Measurements from ENCODE around the gene NR5A1. TPM values are rescaled to one million over a fixed set of nuclear protein-coding genes. Genes with fewer than 3 reads are reported as not detected.

NR5A1 gene
- polyA plus RNA-seq, 4 donors = 0.01 to 0.27 (median 0.16) TPM

GRCh38 chr9:124512806-124513204 is 5.6 kb upstream of the NR5A1 start:
- WGBS, 3 donors = 21 to 67% (median 31%) methylated on average over 8 to 9 of the region's 9 CpGs
- Histone ChIP-seq H3K27me3 (ENCODE audit: control insufficient read depth in 3 of 3, insufficient read depth in 3 of 3, low read length in 3 of 3) (peaks cover 0 to 10% (median 0%) of the 10 kb centered on the region in 3 donors), H3K27ac (ENCODE audit: low read depth in 1 of 3, low read length in 2 of 3) (no peak overlapping the region), H3K4me3 (ENCODE audit: low read depth in 1 of 3, low read length in 3 of 3) (no peak overlapping the region), H3K36me3 (ENCODE audit: control insufficient read depth in 3 of 3, insufficient read depth in 2 of 3, low read depth in 1 of 3, low read length in 3 of 3) (no peaks in the 10 kb centered on the region), H3K9me3 (ENCODE audit: control insufficient read depth in 2 of 2, insufficient read depth in 1 of 2, low read depth in 1 of 2, low read length in 1 of 2) (no peaks in the 10 kb centered on the region), H3K4me1 (ENCODE audit: control insufficient read depth in 3 of 3, insufficient read depth in 2 of 3, low read depth in 1 of 3, low read length in 2 of 3) (peaks cover 0 to 3% (median 0%) of the 10 kb centered on the region in 3 donors)
- DNase-seq (no peak), FAIRE-seq (no peak)

- Histone ChIP-seq H3K4me3 (ENCODE audit: low read depth in 1 of 3, low read length in 3 of 3) (no peak overlapping the region), H3K36me3 (ENCODE audit: control insufficient read depth in 3 of 3, insufficient read depth in 2 of 3, low read depth in 1 of 3, low read length in 3 of 3) (no peaks in the 10 kb centered on the region), H3K27me3 (ENCODE audit: control insufficient read depth in 3 of 3, insufficient read depth in 3 of 3, low read length in 3 of 3) (peaks cover 0 to 14% (median 0%) of the 10 kb centered on the region in 3 donors), H3K4me1 (ENCODE audit: control insufficient read depth in 3 of 3, insufficient read depth in 2 of 3, low read depth in 1 of 3, low read length in 2 of 3) (peaks cover 0 to 3% (median 0%) of the 10 kb centered on the region in 3 donors), H3K9me3 (ENCODE audit: control insufficient read depth in 2 of 2, insufficient read depth in 1 of 2, low read depth in 1 of 2, low read length in 1 of 2) (no peaks in the 10 kb centered on the region), H3K27ac (ENCODE audit: low read depth in 1 of 3, low read length in 2 of 3) (no peak overlapping the region)
- 23 to 42% (median 30%) methylated on average over 23 of the region's 23 CpGs for WGBS, 3 donors
- FAIRE-seq (no peak), DNase-seq (no peak)
These were observed 4.9 kb upstream of the NR5A1 start for GRCh38 chr9:124511891-124512805.

- H3K9me3 ChIP-seq (ENCODE audit: control insufficient read depth in 2 of 2, insufficient read depth in 1 of 2, low read depth in 1 of 2, low read length in 1 of 2) = no peaks in the 10 kb centered on the region
- H3K4me3 ChIP-seq (ENCODE audit: low read depth in 1 of 3, low read length in 3 of 3) = no peak overlapping the region
- DNase-seq (no peak), FAIRE-seq (no peak)
- H3K27ac ChIP-seq (ENCODE audit: low read depth in 1 of 3, low read length in 2 of 3) = no peak overlapping the region
- H3K27me3 ChIP-seq (ENCODE audit: control insufficient read depth in 3 of 3, insufficient read depth in 3 of 3, low read length in 3 of 3) = peaks cover 0 to 21% (median 0%) of the 10 kb centered on the region in 3 donors
- WGBS, 3 donors = 58 to 77% (median 69%) methylated on average over 6 of the region's 6 CpGs
- no peaks in the 10 kb centered on the region for H3K36me3 ChIP-seq (ENCODE audit: control insufficient read depth in 3 of 3, insufficient read depth in 2 of 3, low read depth in 1 of 3, low read length in 3 of 3)
- H3K4me1 ChIP-seq (ENCODE audit: control insufficient read depth in 3 of 3, insufficient read depth in 2 of 3, low read depth in 1 of 3, low read length in 2 of 3) = peaks cover 0 to 3% (median 0%) of the 10 kb centered on the region in 3 donors
These were observed 4.2 kb upstream of the NR5A1 start for GRCh38 chr9:124511426-124511840.

GRCh38 chr9:124510650-124511425 is 3.6 kb upstream of the NR5A1 start:
- no peak overlapping the region for H3K27ac ChIP-seq (ENCODE audit: low read depth in 1 of 3, low read length in 2 of 3)
- 71 to 78% (median 73%) methylated on average over 9 of the region's 9 CpGs for WGBS, 3 donors
- H3K9me3 ChIP-seq (ENCODE audit: control insufficient read depth in 2 of 2, insufficient read depth in 1 of 2, low read depth in 1 of 2, low read length in 1 of 2) = no peaks in the 10 kb centered on the region
- H3K36me3 ChIP-seq (ENCODE audit: control insufficient read depth in 3 of 3, insufficient read depth in 2 of 3, low read depth in 1 of 3, low read length in 3 of 3) = no peaks in the 10 kb centered on the region
- peaks cover 0 to 27% (median 4%) of the 10 kb centered on the region in 3 donors for H3K27me3 ChIP-seq (ENCODE audit: control insufficient read depth in 3 of 3, insufficient read depth in 3 of 3, low read length in 3 of 3)
- H3K4me1 ChIP-seq (ENCODE audit: control insufficient read depth in 3 of 3, insufficient read depth in 2 of 3, low read depth in 1 of 3, low read length in 2 of 3) = peaks cover 0 to 3% (median 0%) of the 10 kb centered on the region in 3 donors
- DNase-seq (no peak), FAIRE-seq (no peak)
- no peak overlapping the region for H3K4me3 ChIP-seq (ENCODE audit: low read depth in 1 of 3, low read length in 3 of 3)

GRCh38 chr9:124507880-124508423 is 753 bp upstream of the NR5A1 start:
- no peak overlapping the region for H3K27ac ChIP-seq (ENCODE audit: low read depth in 1 of 3, low read length in 2 of 3)
- 80 to 88% (median 85%) methylated on average over 11 of the region's 11 CpGs for WGBS, 3 donors
- H3K36me3 ChIP-seq (ENCODE audit: control insufficient read depth in 3 of 3, insufficient read depth in 2 of 3, low read depth in 1 of 3, low read length in 3 of 3) = no peaks in the 10 kb centered on the region
- no peak overlapping the region for H3K4me3 ChIP-seq (ENCODE audit: low read depth in 1 of 3, low read length in 3 of 3)
- FAIRE-seq (no peak), DNase-seq (no peak)
- H3K9me3 ChIP-seq (ENCODE audit: control insufficient read depth in 2 of 2, insufficient read depth in 1 of 2, low read depth in 1 of 2, low read length in 1 of 2) = no peaks in the 10 kb centered on the region
- H3K27me3 ChIP-seq (ENCODE audit: control insufficient read depth in 3 of 3, insufficient read depth in 3 of 3, low read length in 3 of 3) = peaks cover 3 to 49% (median 25%) of the 10 kb centered on the region in 3 donors
- H3K4me1 ChIP-seq (ENCODE audit: control insufficient read depth in 3 of 3, insufficient read depth in 2 of 3, low read depth in 1 of 3, low read length in 2 of 3) = peaks cover 0 to 9% (median 0%) of the 10 kb centered on the region in 3 donors

- no peak overlapping the region for H3K27ac ChIP-seq (ENCODE audit: low read depth in 1 of 3, low read length in 2 of 3)
- DNase-seq (no peak), FAIRE-seq (no peak)
- no peaks in the 10 kb centered on the region for H3K36me3 ChIP-seq (ENCODE audit: control insufficient read depth in 3 of 3, insufficient read depth in 2 of 3, low read depth in 1 of 3, low read length in 3 of 3)
- no peaks in the 10 kb centered on the region for H3K9me3 ChIP-seq (ENCODE audit: control insufficient read depth in 2 of 2, insufficient read depth in 1 of 2, low read depth in 1 of 2, low read length in 1 of 2)
- H3K4me1 ChIP-seq (ENCODE audit: control insufficient read depth in 3 of 3, insufficient read depth in 2 of 3, low read depth in 1 of 3, low read length in 2 of 3) = peaks cover 0 to 5% (median 0%) of the 10 kb centered on the region in 3 donors
- 77 to 87% (median 84%) methylated on average over 6 to 8 of the region's 8 CpGs for WGBS, 3 donors
- H3K27me3 ChIP-seq (ENCODE audit: control insufficient read depth in 3 of 3, insufficient read depth in 3 of 3, low read length in 3 of 3) = peaks cover 7 to 58% (median 35%) of the 10 kb centered on the region in 3 donors
- no peak overlapping the region for H3K4me3 ChIP-seq (ENCODE audit: low read depth in 1 of 3, low read length in 3 of 3)
These were observed 766 bp downstream of the NR5A1 start for GRCh38 chr9:124506433-124506832.

GRCh38 chr9:124505901-124506346 is 1.3 kb downstream of the NR5A1 start:
- Histone ChIP-seq H3K27ac (ENCODE audit: low read depth in 1 of 3, low read length in 2 of 3) (no peak overlapping the region), H3K36me3 (ENCODE audit: control insufficient read depth in 3 of 3, insufficient read depth in 2 of 3, low read depth in 1 of 3, low read length in 3 of 3) (no peaks in the 10 kb centered on the region), H3K9me3 (ENCODE audit: control insufficient read depth in 2 of 2, insufficient read depth in 1 of 2, low read depth in 1 of 2, low read length in 1 of 2) (no peaks in the 10 kb centered on the region), H3K4me1 (ENCODE audit: control insufficient read depth in 3 of 3, insufficient read depth in 2 of 3, low read depth in 1 of 3, low read length in 2 of 3) (peaks cover 0 to 5% (median 0%) of the 10 kb centered on the region in 3 donors), H3K27me3 (ENCODE audit: control insufficient read depth in 3 of 3, insufficient read depth in 3 of 3, low read length in 3 of 3) (peaks cover 10 to 62% (median 36%) of the 10 kb centered on the region in 3 donors), H3K4me3 (ENCODE audit: low read depth in 1 of 3, low read length in 3 of 3) (no peak overlapping the region)
- FAIRE-seq (no peak), DNase-seq (no peak)
- 80 to 87% (median 84%) methylated on average over 19 of the region's 19 CpGs for WGBS, 3 donors

Data from small intestine (tissue), 7 donors.